ENCODE data around the gene PBX1.
A peak's percentile ranks its signal among the peaks of the same experiment; 100 is the strongest.

Gene PBX1

DNA sequence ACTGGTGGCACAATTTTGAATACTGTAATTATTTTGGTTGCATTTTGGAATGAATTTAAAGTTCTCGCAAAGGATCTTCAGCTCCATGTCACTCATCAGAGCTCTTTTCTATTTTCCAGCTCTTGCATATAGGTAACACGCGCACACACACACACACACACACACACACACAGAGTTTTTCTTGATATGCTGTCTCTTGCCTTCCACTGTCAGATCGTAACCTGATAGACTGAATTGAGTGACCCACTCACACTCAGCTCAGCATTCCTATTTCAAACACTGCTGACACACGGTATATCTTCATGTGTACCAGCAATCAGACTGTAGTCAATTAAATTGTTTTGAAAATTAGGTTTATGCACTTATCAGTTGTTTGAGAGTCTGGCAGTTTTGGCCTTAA, 214.1 kb downstream of the PBX1 start:
- no peak overlapping the region for H3K9ac ChIP-seq
- H3K4me1 ChIP-seq (ENCODE audit: low read depth, poor library complexity, severe bottlenecking), result peaks cover 94% of the 10 kb centered on the region
- no peaks in the 10 kb centered on the region for H3K79me2 ChIP-seq (ENCODE audit: insufficient read depth, low read depth)
- peak overlapping the region; percentile 52 for H3K27ac ChIP-seq
- no peaks in the 10 kb centered on the region for H3K36me3 ChIP-seq (ENCODE audit: insufficient read depth)
- no peaks in the 10 kb centered on the region for H3K27me3 ChIP-seq (ENCODE audit: insufficient read depth, low read depth)
- no peak overlapping the region for H2AFZ ChIP-seq (ENCODE audit: low read depth)
- peak overlapping the region; percentile 87 for H3K4me2 ChIP-seq
- TF ChIP-seq, protein P1, sequence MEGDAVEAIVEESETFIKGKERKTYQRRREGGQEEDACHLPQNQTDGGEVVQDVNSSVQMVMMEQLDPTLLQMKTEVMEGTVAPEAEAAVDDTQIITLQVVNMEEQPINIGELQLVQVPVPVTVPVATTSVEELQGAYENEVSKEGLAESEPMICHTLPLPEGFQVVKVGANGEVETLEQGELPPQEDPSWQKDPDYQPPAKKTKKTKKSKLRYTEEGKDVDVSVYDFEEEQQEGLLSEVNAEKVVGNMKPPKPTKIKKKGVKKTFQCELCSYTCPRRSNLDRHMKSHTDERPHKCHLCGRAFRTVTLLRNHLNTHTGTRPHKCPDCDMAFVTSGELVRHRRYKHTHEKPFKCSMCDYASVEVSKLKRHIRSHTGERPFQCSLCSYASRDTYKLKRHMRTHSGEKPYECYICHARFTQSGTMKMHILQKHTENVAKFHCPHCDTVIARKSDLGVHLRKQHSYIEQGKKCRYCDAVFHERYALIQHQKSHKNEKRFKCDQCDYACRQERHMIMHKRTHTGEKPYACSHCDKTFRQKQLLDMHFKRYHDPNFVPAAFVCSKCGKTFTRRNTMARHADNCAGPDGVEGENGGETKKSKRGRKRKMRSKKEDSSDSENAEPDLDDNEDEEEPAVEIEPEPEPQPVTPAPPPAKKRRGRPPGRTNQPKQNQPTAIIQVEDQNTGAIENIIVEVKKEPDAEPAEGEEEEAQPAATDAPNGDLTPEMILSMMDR (conservative IDR thresholded peaks at IDR 0.05; ENCODE audit: low read depth, low read length), result no peak
- H4K20me1 ChIP-seq (ENCODE audit: insufficient read depth), result no peaks in the 10 kb centered on the region
- no peak overlapping the region for H3K4me3 ChIP-seq (IDR thresholded peaks at IDR 0.05; ENCODE audit: insufficient read depth, low read depth, low read length)

DNA sequence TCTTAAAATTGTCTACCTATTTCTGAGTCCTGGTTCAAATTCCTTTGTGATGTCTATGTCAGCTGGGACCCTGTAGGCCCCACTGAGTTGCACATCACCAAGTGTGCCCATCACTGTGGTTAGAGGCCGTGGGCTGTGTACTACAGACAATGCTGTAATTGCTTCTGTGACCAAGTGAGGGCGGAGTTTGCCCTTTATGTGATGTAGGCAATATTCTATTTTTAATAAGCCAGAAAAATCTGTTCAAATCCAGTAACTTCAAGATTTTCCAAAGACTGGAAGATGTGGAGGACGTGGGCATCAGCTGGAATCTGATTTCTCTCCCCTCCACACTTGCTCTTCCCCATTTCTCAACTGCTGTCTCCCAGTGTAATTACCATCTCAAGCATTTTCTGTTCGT, 215.4 kb downstream of the PBX1 start:
- Histone ChIP-seq H4K20me1 (ENCODE audit: insufficient read depth) (no peaks in the 10 kb centered on the region), H3K4me3 (IDR thresholded peaks at IDR 0.05; ENCODE audit: insufficient read depth, low read depth, low read length) (peak overlapping the region; percentile 92), H3K79me2 (ENCODE audit: insufficient read depth, low read depth) (no peaks in the 10 kb centered on the region), H3K4me1 (ENCODE audit: low read depth, poor library complexity, severe bottlenecking) (peaks cover 81% of the 10 kb centered on the region), H3K27me3 (ENCODE audit: insufficient read depth, low read depth) (no peaks in the 10 kb centered on the region), H2AFZ (ENCODE audit: low read depth) (peak overlapping the region; percentile 53; the same call in 1 of the 2 replicates), H3K4me2 (peak overlapping the region; percentile 87), H3K36me3 (ENCODE audit: insufficient read depth) (no peaks in the 10 kb centered on the region), H3K27ac (peak overlapping the region; percentile 65), H3K9ac (peak overlapping the region; percentile 17; the same call in 1 of the 2 replicates)
- TF ChIP-seq, protein P1 (conservative IDR thresholded peaks at IDR 0.05; ENCODE audit: low read depth, low read length), result peak; percentile 79

GRCh38 chr1:164774819-164775654, 216.1 kb downstream of the PBX1 start:
- H3K4me1 ChIP-seq (ENCODE audit: low read depth, poor library complexity, severe bottlenecking), result peaks cover 74% of the 10 kb centered on the region
- H3K27me3 ChIP-seq (ENCODE audit: insufficient read depth, low read depth), result no peaks in the 10 kb centered on the region
- no peaks in the 10 kb centered on the region for H4K20me1 ChIP-seq (ENCODE audit: insufficient read depth)
- H3K4me3 ChIP-seq (IDR thresholded peaks at IDR 0.05; ENCODE audit: insufficient read depth, low read depth, low read length), result peak overlapping the region; percentile 95
- peak overlapping the region; percentile 53; the same call in 1 of the 2 replicates for H2AFZ ChIP-seq (ENCODE audit: low read depth)
- H3K4me2 ChIP-seq, result peak overlapping the region; percentile 87
- peak overlapping the region; percentile 65 for H3K27ac ChIP-seq
- H3K79me2 ChIP-seq (ENCODE audit: insufficient read depth, low read depth), result no peaks in the 10 kb centered on the region
- no peaks in the 10 kb centered on the region for H3K36me3 ChIP-seq (ENCODE audit: insufficient read depth)
- H3K9ac ChIP-seq, result peak overlapping the region; percentile 17; the same call in 1 of the 2 replicates
- TF ChIP-seq, protein P1 (conservative IDR thresholded peaks at IDR 0.05; ENCODE audit: low read depth, low read length), result peak; percentile 46; the same call in 1 of the 2 replicates

- Histone ChIP-seq H2AFZ (ENCODE audit: low read depth) (no peak overlapping the region), H3K27ac (no peak overlapping the region), H3K4me2 (no peak overlapping the region), H3K9ac (no peak overlapping the region), H3K36me3 (ENCODE audit: insufficient read depth) (no peaks in the 10 kb centered on the region), H4K20me1 (ENCODE audit: insufficient read depth) (no peaks in the 10 kb centered on the region), H3K4me3 (IDR thresholded peaks at IDR 0.05; ENCODE audit: insufficient read depth, low read depth, low read length) (no peak overlapping the region), H3K27me3 (ENCODE audit: insufficient read depth, low read depth) (no peaks in the 10 kb centered on the region), H3K4me1 (ENCODE audit: low read depth, poor library complexity, severe bottlenecking) (peaks cover 50% of the 10 kb centered on the region), H3K79me2 (ENCODE audit: insufficient read depth, low read depth) (no peaks in the 10 kb centered on the region)
- TF ChIP-seq, protein P1 (conservative IDR thresholded peaks at IDR 0.05; ENCODE audit: low read depth, low read length), result no peak
Measured at GRCh38 chr1:164777518-164777917, 218.5 kb downstream of the PBX1 start.
